ENCODE data around the gene KIAA0930.

Gene KIAA0930

GRCh38 chr22:45224988-45225731, 15.5 kb downstream of the KIAA0930 start:
- no peak overlapping the region for H3K9ac ChIP-seq (ENCODE audit: low read length)
- H3K4me3 ChIP-seq (ENCODE audit: insufficient read depth, low read length, poor library complexity, severe bottlenecking), result no peak overlapping the region
- no peaks in the 10 kb centered on the region for H4K20me1 ChIP-seq (ENCODE audit: low read depth, low read length)
- no peaks in the 10 kb centered on the region for H3F3A ChIP-seq (ENCODE audit: insufficient read depth)
- no peaks in the 10 kb centered on the region for H3K36me3 ChIP-seq (ENCODE audit: low read length)
- H2AFZ ChIP-seq (ENCODE audit: low read depth, low read length, severe bottlenecking), result no peak overlapping the region
- TF ChIP-seq EZH2phosphoT487 (conservative IDR thresholded peaks at IDR 0.05; ENCODE audit: low read length) (no peak), CTCF (IDR thresholded peaks at IDR 0.05; ENCODE audit: insufficient read depth, low read length, poor library complexity, severe bottlenecking) (no peak)
- no peaks in the 10 kb centered on the region for H3K27me3 ChIP-seq (ENCODE audit: low read length)
- H3K4me2 ChIP-seq (ENCODE audit: low read depth, low read length, poor library complexity, severe bottlenecking), result no peak overlapping the region
- H3K27ac ChIP-seq (ENCODE audit: low read depth, low read length), result no peak overlapping the region
- no peaks in the 10 kb centered on the region for H3K79me2 ChIP-seq (ENCODE audit: insufficient read depth, low read length)
- H3K9me2 ChIP-seq (replicated peaks; ENCODE audit: insufficient read depth, low read length), result no peaks in the 10 kb centered on the region
- no peaks in the 10 kb centered on the region for H3K9me3 ChIP-seq (ENCODE audit: insufficient read depth, low read length)

- Histone ChIP-seq H3K27me3 (ENCODE audit: low read length) (no peaks in the 10 kb centered on the region), H3K4me2 (ENCODE audit: low read depth, low read length, poor library complexity, severe bottlenecking) (no peak overlapping the region), H3F3A (ENCODE audit: insufficient read depth) (no peaks in the 10 kb centered on the region), H3K9ac (ENCODE audit: low read length) (no peak overlapping the region), H4K20me1 (ENCODE audit: low read depth, low read length) (no peaks in the 10 kb centered on the region), H3K36me3 (ENCODE audit: low read length) (no peaks in the 10 kb centered on the region), H3K27ac (ENCODE audit: low read depth, low read length) (no peak overlapping the region), H3K79me2 (ENCODE audit: insufficient read depth, low read length) (no peaks in the 10 kb centered on the region), H2AFZ (ENCODE audit: low read depth, low read length, severe bottlenecking) (no peak overlapping the region), H3K9me3 (ENCODE audit: insufficient read depth, low read length) (no peaks in the 10 kb centered on the region), H3K9me2 (replicated peaks; ENCODE audit: insufficient read depth, low read length) (no peaks in the 10 kb centered on the region), H3K4me3 (ENCODE audit: insufficient read depth, low read length, poor library complexity, severe bottlenecking) (no peak overlapping the region)
- no peak for TF ChIP-seq EZH2phosphoT487 (conservative IDR thresholded peaks at IDR 0.05; ENCODE audit: low read length)
- no peak for TF ChIP-seq CTCF (IDR thresholded peaks at IDR 0.05; ENCODE audit: insufficient read depth, low read length, poor library complexity, severe bottlenecking)
Observed at GRCh38 chr22:45224331-45224730, 16.4 kb downstream of the KIAA0930 start.

GRCh38 chr22:45223304-45224117, 17.2 kb downstream of the KIAA0930 start:
- Histone ChIP-seq H4K20me1 (ENCODE audit: low read depth, low read length) (no peaks in the 10 kb centered on the region), H3K9me2 (replicated peaks; ENCODE audit: insufficient read depth, low read length) (no peaks in the 10 kb centered on the region)
- TF ChIP-seq CTCF (IDR thresholded peaks at IDR 0.05; ENCODE audit: insufficient read depth, low read length, poor library complexity, severe bottlenecking), result no peak
- no peak for TF ChIP-seq EZH2phosphoT487 (conservative IDR thresholded peaks at IDR 0.05; ENCODE audit: low read length)

More at GRCh38 chr22:45223304-45224117, 17.2 kb downstream of the KIAA0930 start:
- Histone ChIP-seq H3K27ac (ENCODE audit: low read depth, low read length) (no peak overlapping the region), H3K9ac (ENCODE audit: low read length) (no peak overlapping the region), H3K36me3 (ENCODE audit: low read length) (no peaks in the 10 kb centered on the region), H2AFZ (ENCODE audit: low read depth, low read length, severe bottlenecking) (no peak overlapping the region), H3K4me2 (ENCODE audit: low read depth, low read length, poor library complexity, severe bottlenecking) (no peak overlapping the region), H3K79me2 (ENCODE audit: insufficient read depth, low read length) (no peaks in the 10 kb centered on the region), H3K4me3 (ENCODE audit: insufficient read depth, low read length, poor library complexity, severe bottlenecking) (no peak overlapping the region), H3F3A (ENCODE audit: insufficient read depth) (no peaks in the 10 kb centered on the region), H3K27me3 (ENCODE audit: low read length) (no peaks in the 10 kb centered on the region), H3K9me3 (ENCODE audit: insufficient read depth, low read length) (no peaks in the 10 kb centered on the region)
